Central memory CD8-positive, alpha-beta T cell (primary cell): Measurements from ENCODE around the gene NAPEPLD.
A peak's percentile ranks its signal among the peaks of the same experiment; 100 is the strongest.
"Not testable (repeated sequence)": the region's sequence is repeated elsewhere in the genome, so short reads cannot be mapped to it uniquely, and the experiment has no call there.

ENCODE experiments used
- ATAC-seq: fragments of 150-1000 bp; cut with Tn5 transposase; replicated peaks from 2 replicates; pipeline ENCODE4 v1.10.0; 2022; ENCODE audit warnings: mild to moderate bottlenecking, moderate FRiP score, moderate number of reproducible peaks; ENCODE audit not compliant: poor library complexity, severe bottlenecking; ENCODE audit errors: extremely low read depth
- DNase-seq, 2 donors: peaks; one replicate each; pipeline ENCODE4 v3.0.0; 2021; ENCODE audit warnings: low spot score in 2 of 2
- H3K27ac Mint-ChIP-seq: one replicate; pipeline ENCODE4 v1.8.0; 2022; ENCODE audit warnings: low read depth, mild to moderate bottlenecking, moderate library complexity, mixed read lengths
- H3K27me3 Mint-ChIP-seq: one replicate; pipeline ENCODE4 v1.8.0; 2022; ENCODE audit warnings: mixed read lengths
- H3K36me3 Mint-ChIP-seq: one replicate; pipeline ENCODE4 v1.8.0; 2022; ENCODE audit warnings: mild to moderate bottlenecking, moderate library complexity, mixed read lengths; ENCODE audit not compliant: insufficient read depth
- H3K4me1 Mint-ChIP-seq: one replicate; pipeline ENCODE4 v1.8.0; 2022; ENCODE audit warnings: mixed read lengths
- H3K4me3 Mint-ChIP-seq: one replicate; pipeline ENCODE4 v1.8.0; 2022; ENCODE audit warnings: mild to moderate bottlenecking, moderate library complexity, mixed read lengths
- H3K9me3 Mint-ChIP-seq: one replicate; pipeline ENCODE4 v1.8.0; 2022; ENCODE audit warnings: mixed read lengths

Gene NAPEPLD

GRCh38 chr7:103148994-103149807 lies at the start of gene NAPEPLD:
Gene NAPEPLD, minus strand, starts transcription at chr7:103149099. Its CDS starts 20,323 bp downstream, at chr7:103128776.
- ATAC-seq = peak; percentile 84
- peak; percentile 57 to 61 for DNase-seq

DNA sequence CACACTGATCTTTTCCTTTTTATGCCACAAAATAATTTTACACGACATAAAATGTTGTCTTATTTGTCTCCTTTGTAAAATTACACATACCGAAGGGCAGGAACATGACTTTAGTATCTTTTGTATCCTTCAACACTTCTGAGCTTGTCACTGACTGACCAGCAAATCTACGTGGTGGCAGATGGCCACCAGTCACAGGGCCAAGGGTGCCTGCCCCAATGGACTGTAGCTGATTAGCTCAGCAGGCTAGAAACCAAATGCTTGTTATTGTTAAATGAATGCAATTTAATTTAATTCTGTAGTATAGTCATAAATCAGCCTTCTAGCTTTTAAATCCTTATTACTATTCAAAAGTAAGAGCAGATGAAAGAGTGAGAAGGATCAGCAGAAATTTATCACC lies 49.2 kb upstream of the NAPEPLD start:
- H3K27me3 Mint-ChIP-seq, DNase-seq, H3K9me3 Mint-ChIP-seq, H3K36me3 Mint-ChIP-seq, H3K4me3 Mint-ChIP-seq, H3K4me1 Mint-ChIP-seq, ATAC-seq, H3K27ac Mint-ChIP-seq: not testable (repeated sequence)

More at GRCh38 chr7:103148994-103149807, at the start of gene NAPEPLD:
- Mint-ChIP-seq H3K4me3 (peak within 1 kb of the TSS; percentile 96), H3K27ac (peak within 1 kb of the TSS; percentile 90), H3K27me3 (no peaks in the 10 kb centered on the region), H3K36me3 (no peaks in the 10 kb centered on the region), H3K4me1 (peaks cover 32% of the 10 kb centered on the region), H3K9me3 (no peaks in the 10 kb centered on the region)

DNA sequence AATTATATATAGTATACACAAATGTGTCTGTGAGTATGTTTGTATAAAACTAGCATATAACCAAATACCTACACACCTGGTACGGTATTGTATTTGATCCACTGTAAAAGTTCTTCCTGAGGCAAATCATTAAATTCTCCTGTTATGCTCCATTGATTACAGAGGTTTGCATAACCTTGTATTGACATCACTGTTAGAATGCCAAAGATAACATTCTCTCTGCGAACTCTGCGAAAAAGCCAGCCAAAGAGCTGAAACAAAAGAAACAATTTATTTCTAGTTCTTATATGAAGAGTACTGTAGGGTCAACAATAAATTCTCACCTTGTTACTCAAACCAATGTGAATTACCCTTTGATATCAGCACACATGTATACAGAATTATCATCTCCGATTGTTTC lies 46.5 kb upstream of the NAPEPLD start:
- ATAC-seq, H3K9me3 Mint-ChIP-seq, H3K27me3 Mint-ChIP-seq, H3K36me3 Mint-ChIP-seq, H3K4me3 Mint-ChIP-seq, H3K4me1 Mint-ChIP-seq, H3K27ac Mint-ChIP-seq, DNase-seq: not testable (repeated sequence)

DNA sequence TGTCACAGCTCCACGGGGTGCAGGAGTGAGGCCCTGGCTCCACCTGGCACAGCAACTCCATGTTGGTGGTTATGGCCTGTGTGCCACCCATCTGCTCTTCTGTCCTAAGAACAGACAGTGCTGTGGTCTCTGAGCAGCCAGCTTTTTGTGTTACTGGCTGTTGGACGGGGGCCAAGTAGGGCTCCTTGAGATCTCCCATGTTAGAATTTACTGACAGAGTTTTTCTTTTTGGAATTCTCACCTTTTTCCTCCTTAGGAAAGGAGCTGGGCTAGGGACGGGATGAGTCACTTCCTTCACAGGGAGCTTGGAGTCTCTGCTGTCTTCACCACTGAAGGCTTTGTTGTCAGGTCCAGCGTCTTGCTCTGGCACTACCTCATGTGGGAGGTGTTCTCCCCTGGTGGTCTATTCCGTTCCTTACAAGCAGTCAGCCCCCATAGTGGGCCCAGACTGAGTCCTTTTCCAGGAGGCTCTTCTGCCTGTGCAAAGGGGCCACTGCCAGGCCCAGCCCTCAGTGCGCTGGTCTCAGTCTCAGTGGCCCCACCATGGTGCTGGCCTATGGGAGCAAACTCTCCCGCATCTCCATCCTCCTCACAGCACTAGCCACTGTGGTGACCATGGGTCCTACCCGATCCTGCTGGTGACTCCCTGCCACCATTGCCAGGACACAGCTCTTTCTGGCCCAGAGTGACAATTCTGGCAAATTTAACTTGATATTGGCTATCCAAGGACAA lies 23.7 kb upstream of the NAPEPLD start:
- not testable (repeated sequence) for DNase-seq, H3K9me3 Mint-ChIP-seq, H3K36me3 Mint-ChIP-seq, H3K27me3 Mint-ChIP-seq, H3K4me1 Mint-ChIP-seq, ATAC-seq, H3K27ac Mint-ChIP-seq, H3K4me3 Mint-ChIP-seq

DNA sequence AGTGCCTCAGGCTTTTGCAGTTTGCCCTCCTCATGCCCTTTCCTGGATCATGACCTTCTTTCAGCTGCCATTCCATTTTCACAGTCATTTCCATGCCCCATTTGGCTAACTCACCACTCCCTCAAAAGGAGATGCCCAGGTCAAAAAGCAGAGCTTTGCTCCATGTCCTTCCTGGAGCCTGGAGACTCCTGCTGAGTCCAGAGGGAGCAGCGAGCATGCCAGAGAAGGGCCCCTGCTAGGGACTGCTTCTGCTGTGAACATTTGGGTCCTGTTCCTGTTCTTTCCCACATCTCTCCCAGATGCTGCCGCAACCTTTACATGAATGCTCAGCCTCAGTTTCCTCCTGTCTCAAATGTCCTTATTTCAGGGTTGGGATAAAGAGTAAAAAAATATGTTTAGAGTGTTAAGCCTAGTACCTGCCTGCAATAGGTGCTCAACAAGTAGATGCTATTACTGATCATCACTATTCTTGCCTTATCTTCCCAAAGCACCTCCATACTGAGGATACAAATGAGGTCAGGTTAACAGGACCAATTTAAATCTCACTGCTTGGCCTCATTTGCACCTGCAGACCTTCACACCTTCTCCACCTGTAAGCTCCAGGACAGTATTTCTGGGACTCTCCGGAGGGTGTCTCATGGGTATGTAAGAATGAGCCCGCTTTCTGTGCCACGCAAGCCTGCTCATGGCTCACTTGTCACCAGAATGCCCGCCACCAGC lies 23.0 kb upstream of the NAPEPLD start:
- not testable (repeated sequence) for H3K27me3 Mint-ChIP-seq, DNase-seq, H3K27ac Mint-ChIP-seq, H3K9me3 Mint-ChIP-seq, H3K36me3 Mint-ChIP-seq, H3K4me3 Mint-ChIP-seq, H3K4me1 Mint-ChIP-seq, ATAC-seq

GRCh38 chr7:103166921-103167544 lies 18.1 kb upstream of the NAPEPLD start:
- H3K9me3 Mint-ChIP-seq, H3K27me3 Mint-ChIP-seq, H3K27ac Mint-ChIP-seq, H3K4me1 Mint-ChIP-seq, ATAC-seq, H3K36me3 Mint-ChIP-seq, DNase-seq, H3K4me3 Mint-ChIP-seq: not testable (repeated sequence)

GRCh38 chr7:103163087-103163825 lies 14.4 kb upstream of the NAPEPLD start:
- H3K4me3 Mint-ChIP-seq, ATAC-seq, H3K9me3 Mint-ChIP-seq: not testable (repeated sequence)

GRCh38 chr7:103162641-103163040 lies 13.7 kb upstream of the NAPEPLD start:
- ATAC-seq, H3K27ac Mint-ChIP-seq, H3K27me3 Mint-ChIP-seq, H3K36me3 Mint-ChIP-seq, H3K9me3 Mint-ChIP-seq, H3K4me3 Mint-ChIP-seq, DNase-seq: not testable (repeated sequence)
- H3K4me1 Mint-ChIP-seq = peaks cover 12% of the 10 kb centered on the region

More at GRCh38 chr7:103163087-103163825, 14.4 kb upstream of the NAPEPLD start:
- DNase-seq, H3K4me1 Mint-ChIP-seq, H3K36me3 Mint-ChIP-seq, H3K27me3 Mint-ChIP-seq, H3K27ac Mint-ChIP-seq: not testable (repeated sequence)

- not testable (repeated sequence) for H3K36me3 Mint-ChIP-seq, H3K27ac Mint-ChIP-seq, H3K27me3 Mint-ChIP-seq, DNase-seq, H3K9me3 Mint-ChIP-seq, H3K4me3 Mint-ChIP-seq, ATAC-seq
- peaks cover 12% of the 10 kb centered on the region for H3K4me1 Mint-ChIP-seq
Observed at GRCh38 chr7:103161998-103162616, 13.2 kb upstream of the NAPEPLD start.

DNA sequence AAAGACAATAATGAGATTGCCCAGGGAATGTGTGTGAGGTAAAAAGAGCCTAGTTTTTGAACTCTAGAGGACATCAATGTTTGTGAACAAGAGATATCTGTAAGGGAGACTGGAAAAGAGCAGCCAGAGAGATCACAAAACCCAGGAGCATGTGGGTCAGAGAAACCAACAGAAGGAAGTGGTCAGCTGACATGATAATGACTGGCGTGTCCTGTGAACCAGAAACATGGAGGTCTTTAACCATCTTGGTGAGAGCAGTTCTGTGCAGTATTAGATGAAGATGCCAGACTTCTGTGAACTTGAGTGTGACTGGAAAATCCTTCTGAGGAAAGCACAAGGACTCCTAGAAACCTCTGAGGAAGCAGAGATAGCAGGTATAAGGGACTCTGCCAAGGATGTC lies 10.2 kb upstream of the NAPEPLD start:
- not testable (repeated sequence) for DNase-seq, H3K27ac Mint-ChIP-seq, H3K27me3 Mint-ChIP-seq, H3K4me3 Mint-ChIP-seq, ATAC-seq, H3K36me3 Mint-ChIP-seq, H3K9me3 Mint-ChIP-seq
- H3K4me1 Mint-ChIP-seq = peaks cover 20% of the 10 kb centered on the region

- H3K36me3 Mint-ChIP-seq = not testable (repeated sequence)
Observed at GRCh38 chr7:103155331-103156024, 6.6 kb upstream of the NAPEPLD start.

More at GRCh38 chr7:103155331-103156024, 6.6 kb upstream of the NAPEPLD start:
- H3K27me3 Mint-ChIP-seq, H3K9me3 Mint-ChIP-seq, DNase-seq: not testable (repeated sequence)
- ATAC-seq = peak; percentile 24
- Mint-ChIP-seq H3K4me1 (peaks cover 25% of the 10 kb centered on the region), H3K27ac (peak overlapping the region; percentile 88), H3K4me3 (peak overlapping the region; percentile 78)
